HEK293T (cell line): ENCODE data around the gene PARVA.

Experiments
- ARNT ChIP-seq: fragments of 450-650 bp; IDR thresholded peaks from 2 replicates; pipeline ENCODE4 v1.6.1; 2017; ENCODE audit warnings: mild to moderate bottlenecking
- BHLHE40 ChIP-seq: fragments of 450-650 bp; IDR thresholded peaks from 2 replicates; pipeline ENCODE4 v1.6.1; 2016; ENCODE audit warnings: mild to moderate bottlenecking, moderate library complexity, borderline replicate concordance
- ELF4 ChIP-seq: fragments of 450-650 bp; IDR thresholded peaks from 2 replicates; pipeline ENCODE4 v1.6.1; 2017; ENCODE audit warnings: antibody characterized with exemption
- FOXA1 ChIP-seq: fragments of 450-650 bp; IDR thresholded peaks from 2 replicates; pipeline ENCODE4 v1.6.1; 2016; ENCODE audit warnings: mild to moderate bottlenecking
- FOXM1 ChIP-seq: fragments of 450-650 bp; IDR thresholded peaks from 2 replicates; pipeline ENCODE4 v1.6.1; 2017; ENCODE audit warnings: mild to moderate bottlenecking, borderline replicate concordance
- SP1 ChIP-seq: fragments of 450-650 bp; IDR thresholded peaks from 2 replicates; pipeline ENCODE4 v1.6.1; 2017
- SUZ12 ChIP-seq: fragments of 450-650 bp; IDR thresholded peaks from 2 replicates; pipeline ENCODE4 v1.6.1; 2016; ENCODE audit warnings: mild to moderate bottlenecking
- TARDBP ChIP-seq: fragments of 450-650 bp; IDR thresholded peaks from 2 replicates; pipeline ENCODE4 v1.6.1; 2016

DNA sequence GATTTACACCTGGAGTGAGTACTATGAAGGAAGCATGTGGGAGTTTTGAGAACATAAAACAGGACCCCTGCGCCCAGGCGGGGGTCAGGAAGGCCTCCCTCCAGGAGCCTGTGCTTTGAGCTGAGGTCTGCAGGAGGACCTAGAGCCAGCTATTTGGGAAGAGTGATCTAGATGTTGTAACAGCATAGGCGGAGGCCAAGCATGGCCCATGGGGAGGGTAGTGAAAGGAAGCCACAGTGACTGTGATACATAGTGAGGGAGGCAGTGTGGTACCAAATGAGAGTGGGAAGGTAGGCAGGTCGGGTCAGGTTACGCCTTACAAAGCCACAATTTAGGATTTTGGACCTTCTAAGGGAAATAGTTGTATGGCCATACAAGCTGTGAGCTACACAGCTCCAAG is 147.5 kb downstream of the PARVA start:
- TF ChIP-seq ELF4, result no peak
- TF ChIP-seq SP1, result no peak
- TF ChIP-seq ARNT, result no peak
- TF ChIP-seq FOXM1, result no peak
- no peak for TF ChIP-seq TARDBP
- no peak for TF ChIP-seq BHLHE40
- no peak for TF ChIP-seq FOXA1
- no peak for TF ChIP-seq SUZ12
